HG03025 (cell line): ENCODE results near the gene C10orf71.

Experiments
- ATAC-seq: cut with Tn5 transposase; IDR thresholded peaks from one replicate; pipeline ENCODE4 v1.9.1; 2021; ENCODE audit warnings: mild to moderate bottlenecking, moderate library complexity; ENCODE audit not compliant: unreplicated experiment, low FRiP score

The C10orf71 gene

GRCh38 chr10:49331431-49331830 lies 32.5 kb downstream of the C10orf71 start:
- no peak for ATAC-seq

- no peak for ATAC-seq
Measured at GRCh38 chr10:49332333-49332732, 33.4 kb downstream of the C10orf71 start.

- no peak for ATAC-seq
Measured at GRCh38 chr10:49332768-49333167, 33.8 kb downstream of the C10orf71 start.

DNA sequence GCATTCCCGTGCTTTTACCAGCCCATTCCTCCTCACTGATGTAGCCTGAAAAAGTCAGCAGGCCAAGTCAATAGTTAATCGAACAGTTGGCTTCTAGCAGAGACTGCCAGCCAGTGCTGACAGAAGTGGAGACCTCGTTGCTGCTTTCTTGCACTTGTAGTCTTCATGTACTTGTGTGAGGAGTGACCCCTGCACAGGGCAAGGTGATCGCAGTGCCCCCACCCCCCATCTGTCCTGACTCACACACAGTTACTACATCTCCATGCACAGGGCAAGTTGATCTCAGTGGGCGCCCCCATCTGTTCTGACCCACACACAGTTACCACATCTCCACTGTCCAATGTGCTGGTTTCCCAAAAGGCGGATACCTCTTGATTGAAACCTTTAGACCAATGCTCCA lies 34.2 kb downstream of the C10orf71 start:
- no peak for ATAC-seq

- ATAC-seq = no peak
Measured at GRCh38 chr10:49334964-49335363, 36.0 kb downstream of the C10orf71 start.

- no peak for ATAC-seq
Measured at GRCh38 chr10:49335364-49335972, 36.5 kb downstream of the C10orf71 start.

- no peak for ATAC-seq
Measured at GRCh38 chr10:49338604-49339003, 39.6 kb downstream of the C10orf71 start.

DNA sequence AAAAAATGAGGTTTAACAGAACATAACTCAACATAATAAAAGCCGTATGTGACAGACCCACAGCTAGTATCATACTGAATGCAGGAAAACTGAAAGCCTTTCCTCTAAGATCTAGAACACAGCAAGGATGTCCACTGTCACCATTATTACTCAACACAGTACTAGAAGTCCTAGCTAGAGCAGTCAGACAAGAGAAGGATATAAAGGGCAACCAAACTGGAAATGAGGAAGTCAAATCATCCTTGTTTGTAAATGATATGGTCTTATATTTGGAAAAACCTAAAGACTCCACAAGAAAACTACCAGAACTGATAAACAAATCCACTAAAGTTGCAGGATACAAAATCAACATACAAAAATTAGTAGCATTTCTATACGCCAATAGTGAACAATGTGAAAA lies 45.9 kb downstream of the C10orf71 start:
- ATAC-seq = no peak

DNA sequence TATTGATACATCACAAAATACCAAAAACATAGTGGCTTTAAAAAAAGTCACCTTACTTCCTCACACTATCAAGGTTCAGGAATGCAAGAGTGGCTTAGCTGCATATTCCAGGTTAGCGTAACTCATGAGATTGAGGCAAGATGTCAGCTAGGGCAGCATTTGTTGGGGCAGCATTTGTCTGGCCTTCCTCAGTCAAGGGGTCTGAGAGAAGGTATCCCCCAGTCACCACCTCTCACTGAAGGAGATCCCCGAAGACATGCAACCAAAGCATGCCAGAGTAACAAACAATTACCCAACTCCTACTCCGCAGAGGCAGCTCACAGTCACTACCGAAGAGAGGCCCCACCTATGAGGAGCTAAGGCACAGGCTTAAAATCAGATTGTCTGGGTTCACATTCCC lies 48.4 kb downstream of the C10orf71 start:
- no peak for ATAC-seq

DNA sequence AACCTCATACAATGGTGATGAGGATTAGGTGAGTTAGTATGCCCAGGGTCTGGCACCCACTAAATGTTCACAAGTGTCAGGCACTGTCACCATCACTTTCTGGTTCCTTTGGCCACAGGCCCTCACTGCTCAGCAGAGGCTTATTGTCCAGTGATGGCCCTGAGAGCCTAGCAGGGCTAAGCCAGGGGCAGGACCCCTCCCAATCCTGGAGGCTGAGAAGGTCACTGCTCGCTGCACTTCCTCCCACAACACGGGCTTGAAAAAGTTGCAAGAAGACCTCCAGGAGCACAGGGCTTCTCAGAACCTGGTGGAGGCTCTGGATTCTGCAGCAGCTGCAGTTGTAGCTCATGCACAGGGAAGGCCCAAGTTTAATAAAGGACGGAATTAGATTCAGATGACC lies 48.9 kb downstream of the C10orf71 start:
- no peak for ATAC-seq

GRCh38 chr10:49348593-49348992 lies 49.6 kb downstream of the C10orf71 start:
- no peak for ATAC-seq

DNA sequence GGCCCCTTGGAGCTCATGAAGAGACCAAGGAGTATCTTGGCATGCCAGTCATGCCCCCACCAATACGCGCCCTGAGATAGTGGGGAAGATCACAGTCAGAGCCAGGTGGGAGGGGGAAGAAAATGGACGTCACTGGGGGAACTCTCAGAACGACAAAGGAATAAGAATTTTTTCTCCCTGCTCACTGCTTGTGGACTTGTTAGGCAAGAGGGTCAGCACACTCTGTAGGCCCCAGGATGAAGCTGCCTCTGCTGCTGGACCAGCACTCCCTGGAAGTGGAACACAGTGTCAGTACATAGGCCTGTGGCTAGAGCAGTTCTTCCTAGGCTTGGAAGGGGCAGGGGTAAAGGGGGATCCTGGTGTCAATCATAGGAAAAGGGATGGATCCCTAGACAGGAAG lies 50.4 kb downstream of the C10orf71 start:
- ATAC-seq = no peak

DNA sequence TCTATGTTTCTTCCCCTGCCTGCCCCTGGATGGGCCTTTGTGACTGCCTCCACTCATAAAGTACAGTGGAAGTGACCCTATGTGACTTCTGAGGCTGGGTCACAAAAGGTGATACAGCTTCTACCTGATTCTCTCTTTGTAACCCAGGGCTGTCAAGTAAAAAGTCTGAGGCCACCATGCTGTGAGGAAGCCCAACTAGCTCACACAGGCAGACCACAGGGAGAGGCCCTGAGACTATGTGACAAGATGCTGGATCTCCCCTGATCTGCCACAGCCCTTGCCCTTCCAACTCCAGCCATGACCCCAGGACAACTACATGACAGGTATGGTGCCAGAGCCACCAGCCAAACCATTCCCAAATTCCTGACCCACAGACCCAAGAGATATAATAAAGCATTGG lies 51.2 kb downstream of the C10orf71 start:
- ATAC-seq = no peak

DNA sequence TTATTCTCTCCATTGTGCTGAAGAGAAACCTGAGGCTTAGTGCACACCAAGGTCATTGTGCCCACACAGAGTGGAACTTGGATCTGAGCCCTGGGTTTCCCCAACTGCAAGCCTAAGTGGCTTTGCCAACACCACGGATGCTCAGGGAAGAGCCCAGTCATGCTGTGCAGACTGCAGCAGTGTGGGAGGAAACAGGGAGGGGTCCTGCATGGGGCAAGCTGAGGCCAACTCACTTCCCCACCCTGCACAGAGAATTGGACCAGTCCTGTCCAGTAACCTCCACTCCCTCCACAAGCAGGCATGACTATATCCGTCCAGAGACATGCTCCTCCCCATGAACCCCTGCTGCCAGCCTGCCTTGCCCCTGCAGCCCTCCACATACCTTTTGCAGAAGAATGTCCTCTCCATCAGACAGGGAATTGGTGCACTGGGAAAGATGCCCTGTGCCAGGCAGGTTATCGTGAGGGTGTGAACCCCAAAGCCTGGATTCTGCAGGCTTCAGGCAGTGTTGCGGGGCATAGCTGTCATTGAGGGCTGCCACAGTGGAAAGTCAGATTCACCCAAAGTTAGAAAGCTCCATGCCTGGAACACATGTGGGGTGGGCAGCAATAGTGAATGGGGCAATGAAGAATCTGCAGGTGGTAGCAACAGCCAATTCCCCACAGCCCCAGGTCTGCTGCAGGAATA lies 52.0 kb downstream of the C10orf71 start:
- no peak for ATAC-seq

DNA sequence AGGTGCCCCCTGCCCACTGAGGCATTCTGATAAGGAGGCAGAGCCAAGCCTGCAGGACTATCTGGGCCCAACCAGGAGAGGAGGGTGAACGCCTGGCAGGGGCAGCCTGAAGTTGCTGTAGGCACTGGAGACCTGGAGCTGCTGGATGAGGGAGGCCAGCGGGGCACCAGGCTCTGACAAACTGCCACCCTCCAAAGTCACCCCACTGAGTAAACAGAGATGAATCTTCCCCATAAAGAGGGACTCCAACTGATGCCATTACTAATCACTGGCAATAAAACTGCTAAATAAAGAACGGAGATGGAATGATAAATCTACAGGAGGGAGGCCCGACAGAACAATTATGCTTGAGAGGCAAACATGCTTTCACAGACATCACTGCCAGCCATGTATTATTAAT lies 52.7 kb downstream of the C10orf71 start:
- ATAC-seq = no peak

- no peak for ATAC-seq
Measured at GRCh38 chr10:49352323-49352722, 53.4 kb downstream of the C10orf71 start.

DNA sequence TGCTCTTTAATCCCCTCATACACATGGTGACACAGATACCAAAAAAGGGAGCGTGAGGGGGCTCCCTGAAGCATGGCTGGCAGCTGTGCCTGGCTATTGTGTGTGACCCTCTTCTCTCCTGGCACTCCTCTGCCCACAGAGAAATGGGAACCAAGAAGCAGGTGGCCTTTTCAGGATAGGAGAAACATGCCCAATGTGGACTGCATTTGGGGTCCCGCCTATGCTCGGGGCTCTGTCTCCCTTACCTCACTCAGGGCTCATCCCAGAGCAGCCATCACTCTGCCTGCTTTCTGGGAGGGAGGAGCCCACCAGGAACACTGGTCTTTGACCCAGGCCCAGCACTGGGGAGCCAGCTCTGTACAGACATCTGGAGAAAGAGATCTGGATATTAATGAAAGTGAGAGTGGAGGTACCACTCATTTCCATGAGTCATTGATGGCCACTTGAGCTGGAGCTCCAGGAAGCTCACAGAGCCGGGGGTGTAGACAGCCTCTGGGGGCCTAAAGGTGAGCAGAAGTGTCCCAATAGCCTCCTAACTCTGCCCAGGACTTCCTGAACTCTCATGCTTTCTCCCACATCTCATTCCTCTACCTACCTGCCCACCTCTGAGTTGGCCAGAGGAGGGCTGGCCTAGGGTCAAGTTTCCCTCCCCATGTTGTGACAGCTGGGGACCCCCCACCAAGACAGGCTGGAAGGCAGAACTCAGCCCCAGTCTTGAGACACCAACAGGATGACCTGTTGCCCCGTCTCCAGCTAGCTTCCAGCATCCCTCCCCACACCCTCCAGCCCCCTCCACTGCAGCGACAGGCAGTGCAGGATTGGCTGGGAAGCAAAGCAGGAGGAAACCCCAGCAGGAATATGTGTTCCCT lies 54.3 kb downstream of the C10orf71 start:
- ATAC-seq = no peak

DNA sequence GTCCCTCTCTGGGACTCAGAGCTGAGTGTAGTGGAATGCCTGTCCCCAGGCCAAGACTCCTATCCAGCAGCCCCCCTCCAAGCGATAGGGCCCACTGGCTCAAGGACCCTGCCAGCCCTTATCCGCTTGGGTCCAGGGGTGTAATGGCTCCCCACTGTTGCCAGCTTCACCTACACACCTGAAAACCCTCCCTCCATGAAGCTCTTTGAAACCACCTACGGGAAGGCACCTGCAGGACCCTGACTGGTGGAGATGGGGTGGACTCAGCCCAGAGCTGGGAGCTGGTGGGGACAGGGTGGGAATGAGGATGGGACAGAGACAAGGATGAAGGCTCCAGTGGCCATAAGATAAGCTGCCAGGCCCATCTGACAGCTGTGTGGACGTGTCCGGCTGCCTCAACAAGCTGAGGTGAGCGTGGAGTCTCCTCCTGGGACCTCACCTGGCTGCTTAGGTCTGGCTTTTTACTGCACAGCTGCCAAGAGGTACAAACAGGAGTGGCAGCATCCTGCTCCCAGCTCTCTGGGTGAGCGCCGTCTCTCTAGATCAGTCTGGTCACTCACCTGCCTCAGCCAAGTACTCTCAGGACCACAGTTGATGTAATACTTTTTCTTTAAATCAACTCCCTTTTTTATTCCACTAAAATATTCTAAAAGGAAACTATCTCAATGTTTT lies 55.1 kb downstream of the C10orf71 start:
- ATAC-seq = no peak

DNA sequence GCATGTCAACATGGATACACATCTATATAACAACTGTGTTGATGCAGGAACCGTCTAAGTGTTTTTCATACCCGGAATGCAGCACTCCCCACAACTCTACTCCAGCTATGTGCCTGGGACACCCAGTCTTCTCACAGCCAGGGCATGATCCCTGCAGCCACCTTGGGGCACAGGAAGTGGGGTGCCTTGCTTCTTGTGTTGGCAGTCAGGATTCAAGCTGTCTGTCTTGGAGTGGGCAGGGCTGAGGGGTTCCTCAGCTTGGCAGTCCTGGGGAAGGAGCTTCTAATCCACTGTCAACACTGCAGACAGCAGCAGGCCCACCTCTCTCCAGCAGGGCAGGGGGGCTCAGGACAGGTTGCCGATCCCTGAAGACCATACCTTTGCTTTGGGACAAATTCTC lies 55.6 kb downstream of the C10orf71 start:
- ATAC-seq = no peak

- no peak for ATAC-seq
Measured at GRCh38 chr10:49355221-49355620, 56.3 kb downstream of the C10orf71 start.

- ATAC-seq = no peak
Measured at GRCh38 chr10:49356181-49356580, 57.2 kb downstream of the C10orf71 start.
